H4 (cell line): ENCODE results near the gene C1GALT1. TPM values are rescaled to one million over a fixed set of nuclear protein-coding genes. Genes with fewer than 3 reads are reported as not detected.
"Not testable (repeated sequence)": the region's sequence is repeated elsewhere in the genome, so short reads cannot be mapped to it uniquely, and the experiment has no call there.

Experiments used
- DNase-seq: peaks from one replicate; pipeline ENCODE4 v3.0.0-alpha.2; 2015; ENCODE audit warnings: low spot score
- total RNA-seq: library from RNA; depleted of rRNA; stranded (reverse); fragments of >200 nt; shearing (Covaris generic); gene quantifications from 2 replicates; pipeline ENCODE4 v1.2.3, GENCODE V29; 2014; rRNA removed

The C1GALT1 gene
- total RNA-seq, result 35.0 and 77.0 TPM in 2 replicates

DNA sequence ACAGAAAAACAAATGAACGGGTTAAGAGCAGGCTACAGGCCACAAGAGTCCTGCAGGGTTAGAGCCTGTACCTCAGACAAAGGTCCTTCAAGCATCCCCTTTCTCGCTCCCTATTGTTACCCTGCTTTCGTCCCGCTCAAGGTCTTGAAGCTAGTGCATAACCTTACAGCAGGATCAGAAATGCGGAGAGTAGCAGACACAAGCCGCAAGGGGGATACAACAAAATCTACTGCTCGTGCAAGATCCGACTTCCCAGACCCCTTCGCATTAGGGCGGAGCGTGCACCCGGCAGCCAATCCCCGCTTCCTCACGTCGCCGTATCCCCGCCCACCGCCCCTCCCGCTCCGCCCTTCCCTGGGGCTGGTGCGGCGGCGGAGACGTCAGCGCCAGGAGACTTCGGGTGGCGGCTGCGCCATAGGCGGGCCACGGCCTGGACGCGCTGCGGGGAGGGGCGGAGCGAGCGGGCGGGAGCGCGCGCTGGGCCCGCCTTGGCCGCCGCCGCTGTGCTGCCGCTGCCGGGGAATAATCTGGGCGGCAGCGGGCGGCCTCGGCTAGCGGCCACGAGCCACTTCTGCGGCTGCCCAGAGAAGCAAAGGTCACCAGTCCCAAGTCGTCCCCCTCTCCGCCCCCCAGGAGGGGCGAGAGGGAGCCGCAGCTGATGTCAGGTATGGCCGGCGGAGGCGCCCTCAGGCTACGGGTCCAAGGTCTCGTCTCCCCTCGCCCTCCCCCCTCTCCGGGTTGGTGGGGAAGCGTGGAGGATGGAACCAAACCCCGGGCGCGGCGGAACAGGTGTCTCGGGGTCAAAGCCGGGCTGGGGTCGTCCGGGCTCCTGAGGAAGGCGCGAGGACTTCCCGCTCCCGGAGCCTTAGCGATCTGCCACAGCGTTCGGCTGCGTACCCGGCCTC is at the start of gene C1GALT1:
C1GALT1 (plus strand) TSS at position 389 of the 905 bp plus-strand sequence. CDS start 51,776 bp downstream, outside the sequence.
- DNase-seq, result peak; percentile 100

DNA sequence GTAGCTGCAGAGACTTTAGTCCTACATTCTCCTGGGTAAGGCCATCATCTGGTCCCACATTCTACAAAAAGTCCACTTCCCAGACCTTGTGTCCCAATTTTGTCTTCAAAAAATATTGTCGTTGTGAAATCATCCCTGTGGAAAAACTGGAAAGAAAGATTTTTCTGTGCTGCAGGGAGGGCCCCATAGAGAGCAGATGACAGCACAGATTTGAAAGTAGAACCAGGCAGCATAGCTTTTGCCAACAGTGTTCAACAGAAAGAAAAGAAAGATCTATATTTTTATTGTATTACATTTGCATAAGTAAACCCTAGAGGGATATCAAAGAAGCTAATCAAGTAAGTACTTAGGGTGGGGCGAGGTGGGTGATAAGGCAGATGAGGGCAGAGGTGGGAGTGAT is 48.3 kb upstream of the C1GALT1 start:
- no peak for DNase-seq

DNA sequence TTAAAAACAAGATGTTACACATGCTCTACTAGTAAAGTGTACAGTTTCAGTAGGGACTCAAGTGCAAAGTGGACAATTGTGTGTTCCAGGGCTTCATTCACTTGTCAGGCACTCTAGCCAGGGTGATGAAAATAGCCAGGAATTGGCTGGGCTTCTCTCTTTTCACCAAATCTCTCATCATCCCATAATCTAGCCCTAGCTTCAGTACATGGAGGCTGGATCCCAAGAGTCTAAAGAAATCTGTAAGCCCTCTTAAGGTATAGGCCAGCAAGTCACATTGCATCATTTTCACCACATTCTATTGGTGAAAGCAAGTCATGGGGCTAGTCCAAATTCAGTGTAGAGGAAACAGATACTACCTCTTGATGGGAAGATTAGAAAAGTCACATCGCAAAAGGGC is 47.3 kb upstream of the C1GALT1 start:
- DNase-seq, result no peak

DNA sequence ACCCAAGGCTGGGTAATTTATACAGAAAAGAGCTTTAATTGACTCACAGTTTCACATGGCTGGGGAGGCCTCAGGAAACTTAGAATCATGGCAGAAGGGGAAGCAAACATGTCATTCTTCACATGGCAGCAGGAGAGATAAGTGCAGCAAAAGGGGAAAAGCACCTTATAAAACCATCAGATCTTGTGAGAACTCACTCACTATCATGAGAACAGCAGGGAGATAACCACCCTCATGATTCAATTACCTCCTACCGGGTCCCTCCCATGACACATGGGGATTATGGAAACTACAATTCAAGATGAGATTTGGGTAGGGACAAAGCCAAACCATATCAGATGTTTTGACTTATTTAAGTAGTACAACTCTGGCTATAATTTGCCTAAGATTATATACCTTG is 46.4 kb upstream of the C1GALT1 start:
- not testable (repeated sequence) for DNase-seq

DNA sequence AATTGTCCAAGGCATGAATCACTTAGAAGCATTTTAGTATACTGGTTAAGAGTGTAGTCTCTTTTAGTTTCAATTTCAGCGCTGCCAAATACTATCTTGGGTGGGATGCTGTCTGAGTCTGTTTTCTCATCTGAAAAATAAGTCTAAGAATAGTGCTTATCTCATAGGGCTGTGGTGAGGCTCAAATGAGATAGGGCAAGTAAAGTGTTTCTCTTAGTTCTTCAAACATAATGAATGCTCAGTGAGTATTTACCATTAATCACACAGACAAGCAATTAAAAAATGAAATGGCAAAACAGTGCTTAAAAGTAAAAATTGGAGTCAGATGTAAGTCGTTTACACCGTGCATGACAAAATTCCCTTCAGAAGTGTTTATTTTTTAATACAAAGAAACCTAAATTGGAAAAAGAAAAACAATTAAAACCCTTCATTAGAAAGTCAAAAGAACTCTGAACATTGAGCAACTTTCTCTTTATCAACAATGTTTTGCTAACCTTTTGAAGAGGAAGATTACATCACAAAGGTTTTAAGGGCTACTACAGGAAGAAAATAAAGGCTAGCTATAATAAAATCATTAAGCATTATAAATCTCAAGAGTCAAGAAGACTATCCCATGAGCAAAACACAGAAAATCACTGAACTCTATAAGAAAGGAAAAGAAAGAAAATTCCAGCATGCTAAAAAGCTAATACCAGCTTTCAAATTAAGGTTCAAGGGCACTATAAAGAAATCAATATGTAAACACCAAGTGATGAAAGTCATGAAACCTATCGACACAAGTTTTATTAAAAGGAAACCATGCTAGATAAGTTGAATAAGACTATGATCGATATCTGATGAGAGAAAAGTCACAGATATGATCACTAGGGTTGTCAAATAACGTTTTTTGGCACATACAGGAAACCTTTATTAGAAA is 45.6 kb upstream of the C1GALT1 start:
- no peak for DNase-seq

DNA sequence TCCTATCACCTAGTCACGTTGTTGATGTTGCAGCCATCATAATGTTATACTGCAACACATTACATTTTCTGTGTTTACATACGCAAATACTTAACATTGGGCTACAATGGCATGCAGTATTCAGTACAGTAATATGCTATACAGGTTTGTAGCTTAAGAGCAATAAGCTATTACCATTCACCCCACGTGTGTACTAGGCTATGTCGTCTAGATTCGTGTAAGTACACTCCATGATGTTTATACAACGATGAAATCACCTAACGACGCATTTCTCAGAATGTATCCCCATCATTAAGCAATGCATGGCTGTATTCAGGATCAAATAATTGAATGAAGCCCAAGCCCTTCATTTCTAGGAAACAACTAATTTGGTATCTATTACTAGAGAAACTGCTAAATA is 43.4 kb upstream of the C1GALT1 start:
- no peak for DNase-seq

DNA sequence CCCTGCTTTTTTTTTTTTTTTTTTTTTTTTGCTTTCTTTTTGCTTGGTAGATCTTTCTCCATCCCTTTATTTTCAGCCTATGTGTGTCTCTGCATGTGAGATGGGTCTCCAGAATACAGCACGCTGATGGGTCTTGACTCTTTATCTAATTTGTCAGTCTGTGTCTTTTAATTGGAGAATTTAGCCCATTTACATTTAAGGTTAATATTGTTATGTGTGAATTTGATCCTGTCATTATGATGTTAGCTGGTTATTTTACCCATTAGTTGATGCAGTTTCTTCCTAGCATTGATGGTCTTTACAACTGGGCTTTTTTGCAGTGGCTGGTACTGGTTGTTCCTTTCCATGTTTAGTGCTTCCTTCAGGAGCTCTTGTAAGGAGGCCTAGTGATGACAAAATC is 38.9 kb upstream of the C1GALT1 start:
- not testable (repeated sequence) for DNase-seq

DNA sequence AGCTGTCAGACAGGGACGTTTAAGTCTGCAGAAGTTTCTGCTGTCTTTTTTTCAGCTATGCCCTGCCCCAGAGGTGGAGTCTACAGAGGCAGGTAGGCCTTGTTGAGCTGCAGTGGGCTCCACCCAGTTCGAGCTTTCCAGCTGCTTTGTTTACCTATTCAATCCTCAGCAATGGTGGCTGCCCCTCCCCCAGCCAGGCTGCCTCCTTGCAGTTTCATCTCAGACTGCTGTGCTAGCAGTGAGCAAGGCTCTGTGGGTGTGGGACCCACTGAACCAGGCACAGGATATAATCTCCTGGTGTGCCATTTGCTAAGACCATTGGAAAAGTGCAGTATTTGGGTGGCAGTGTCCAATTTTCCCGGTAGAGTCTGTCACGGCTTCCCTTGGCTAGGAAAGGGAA is 37.2 kb upstream of the C1GALT1 start:
- not testable (repeated sequence) for DNase-seq

DNA sequence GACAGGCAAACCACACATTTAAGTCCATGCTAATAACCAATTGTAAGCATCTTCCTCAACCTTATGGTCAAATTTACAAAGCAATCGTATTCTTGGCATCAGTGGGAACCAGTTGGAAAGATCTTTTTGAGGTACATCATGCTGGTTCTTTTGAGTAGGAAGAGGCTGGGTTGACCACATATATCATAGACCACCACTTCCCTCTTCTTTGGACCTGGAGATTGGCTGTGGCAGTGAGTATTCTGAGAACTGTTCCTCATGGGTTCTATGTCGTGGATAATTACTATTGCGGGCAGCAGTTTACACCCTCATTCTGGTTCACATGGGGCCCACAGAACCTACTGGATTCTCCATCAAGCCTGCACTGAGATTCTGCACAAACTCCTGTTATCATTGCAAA is 35.5 kb upstream of the C1GALT1 start:
- no peak for DNase-seq

DNA sequence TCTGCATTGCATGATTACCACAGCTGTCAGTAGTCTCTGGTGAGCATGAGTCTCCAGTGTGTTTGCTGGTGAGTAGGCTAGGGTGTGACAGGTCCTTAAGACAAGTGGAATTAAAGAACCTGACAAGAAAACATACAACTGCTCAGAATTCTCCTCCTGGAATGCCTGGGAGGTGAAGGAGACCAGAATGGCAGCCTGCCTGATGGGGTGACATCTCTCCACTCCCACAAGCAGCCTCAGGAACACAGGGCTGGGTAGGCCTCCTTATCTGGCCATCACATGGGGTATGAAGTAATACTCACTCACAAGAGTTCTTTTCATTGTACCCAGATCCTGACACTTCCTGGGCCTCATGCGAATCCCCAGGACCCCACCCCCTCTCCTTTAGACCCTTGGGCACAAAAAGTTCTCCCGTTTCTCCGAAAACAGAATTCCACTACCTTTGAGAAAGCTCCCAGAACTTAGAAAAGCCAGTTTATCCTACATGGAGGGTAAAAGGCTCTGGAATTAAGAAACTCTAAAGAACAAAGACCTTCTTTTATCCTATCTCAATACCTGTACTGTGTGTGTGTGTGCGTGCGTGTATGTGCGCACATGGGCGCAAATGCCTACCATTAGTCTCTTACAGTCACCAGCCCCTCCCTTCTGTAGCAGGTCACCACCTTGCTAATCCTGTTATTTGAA is 33.4 kb upstream of the C1GALT1 start:
- DNase-seq, result no peak

DNA sequence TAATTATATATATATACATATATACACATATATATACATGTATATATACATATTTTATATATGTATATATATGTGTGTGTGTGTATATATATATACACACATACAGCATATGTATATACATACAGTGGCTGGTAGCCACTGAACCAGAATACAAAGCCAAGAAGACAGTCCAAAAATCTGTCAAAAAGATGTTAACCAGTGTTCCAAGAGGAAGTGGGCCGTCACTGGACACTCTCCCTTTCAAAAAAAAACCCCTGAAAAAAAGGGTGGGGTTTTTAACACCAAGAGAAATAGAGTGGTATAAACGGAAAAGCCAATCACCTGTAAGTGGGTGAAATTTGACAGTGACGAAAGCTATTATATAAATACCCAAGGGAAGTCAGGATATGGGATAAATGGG is 31.1 kb upstream of the C1GALT1 start:
- no peak for DNase-seq

DNA sequence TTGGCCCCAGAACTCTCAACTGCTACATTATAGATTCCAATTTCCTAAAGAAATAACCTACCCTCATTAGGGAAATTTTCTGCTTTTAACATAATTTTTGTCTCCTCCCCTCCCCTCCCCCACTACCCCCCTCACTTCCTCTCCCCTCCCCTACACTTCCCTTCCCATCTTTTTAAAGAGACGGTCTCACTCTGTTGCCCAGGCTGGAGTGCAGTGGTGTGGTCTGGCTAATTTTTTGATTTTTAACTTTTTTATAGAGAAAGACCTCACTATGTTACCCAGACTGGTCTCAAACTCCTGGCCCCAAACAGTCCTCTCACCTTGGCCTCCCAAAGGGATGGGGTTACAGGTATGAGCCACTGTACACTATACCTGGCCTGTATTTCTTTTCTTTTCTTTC is 30.5 kb upstream of the C1GALT1 start:
- DNase-seq, result no peak

DNA sequence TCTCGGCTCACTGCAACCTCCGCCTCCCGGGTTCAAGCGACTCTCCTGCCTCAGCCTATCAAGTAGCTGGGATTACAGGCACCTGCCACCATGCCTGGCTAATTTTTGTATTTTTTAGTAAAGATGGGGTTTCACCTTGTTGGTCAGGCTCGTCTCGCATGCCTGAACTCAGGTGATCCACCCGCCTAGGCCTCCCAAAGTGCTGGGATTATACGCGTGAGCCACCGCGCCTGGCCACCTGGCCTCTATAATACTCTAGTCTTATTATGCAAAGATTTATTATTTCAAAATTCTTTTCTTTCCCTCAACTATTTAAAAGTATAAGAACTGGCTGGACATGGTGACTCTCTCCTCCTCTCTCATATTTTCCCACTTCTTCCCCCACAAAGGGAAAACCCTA is 30.0 kb upstream of the C1GALT1 start:
- DNase-seq, result no peak

DNA sequence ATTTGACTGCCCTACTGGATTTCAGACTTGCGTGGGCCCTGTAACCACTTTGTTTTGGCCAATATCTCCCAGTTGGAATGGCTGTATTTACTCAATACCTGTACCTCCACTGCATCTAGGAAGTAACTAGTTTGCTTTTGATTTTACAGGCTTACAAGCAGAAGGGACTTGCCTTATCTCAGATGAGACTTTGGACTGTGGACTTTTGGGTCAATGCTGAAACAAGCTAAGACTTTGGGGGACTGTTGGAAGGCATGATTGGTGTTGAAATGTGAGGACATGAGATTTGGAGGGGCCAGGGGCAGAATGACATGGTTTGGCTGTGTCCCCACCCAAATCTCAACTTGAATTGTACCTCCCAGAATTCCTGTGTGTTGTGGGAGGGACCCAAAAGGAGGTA is 28.0 kb upstream of the C1GALT1 start:
- not testable (repeated sequence) for DNase-seq

DNA sequence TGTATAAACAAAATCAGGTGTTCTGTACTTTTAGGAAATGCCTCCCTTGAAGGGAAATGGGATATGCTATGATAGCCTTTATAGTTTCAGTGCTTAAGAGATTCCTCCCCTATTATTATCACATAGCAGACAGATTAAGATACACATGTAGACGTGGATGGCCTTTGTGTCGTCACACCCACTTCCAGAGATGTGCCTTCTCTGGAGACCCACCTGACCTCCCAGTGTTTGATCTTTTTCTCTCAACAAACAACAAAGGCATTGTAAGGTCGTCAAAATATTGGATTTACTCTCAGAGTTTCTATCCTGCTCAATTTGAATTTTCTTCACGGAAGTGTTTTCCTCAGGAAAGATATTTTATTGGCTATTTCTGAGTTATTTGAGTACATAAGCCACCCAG is 25.7 kb upstream of the C1GALT1 start:
- DNase-seq, result no peak

DNA sequence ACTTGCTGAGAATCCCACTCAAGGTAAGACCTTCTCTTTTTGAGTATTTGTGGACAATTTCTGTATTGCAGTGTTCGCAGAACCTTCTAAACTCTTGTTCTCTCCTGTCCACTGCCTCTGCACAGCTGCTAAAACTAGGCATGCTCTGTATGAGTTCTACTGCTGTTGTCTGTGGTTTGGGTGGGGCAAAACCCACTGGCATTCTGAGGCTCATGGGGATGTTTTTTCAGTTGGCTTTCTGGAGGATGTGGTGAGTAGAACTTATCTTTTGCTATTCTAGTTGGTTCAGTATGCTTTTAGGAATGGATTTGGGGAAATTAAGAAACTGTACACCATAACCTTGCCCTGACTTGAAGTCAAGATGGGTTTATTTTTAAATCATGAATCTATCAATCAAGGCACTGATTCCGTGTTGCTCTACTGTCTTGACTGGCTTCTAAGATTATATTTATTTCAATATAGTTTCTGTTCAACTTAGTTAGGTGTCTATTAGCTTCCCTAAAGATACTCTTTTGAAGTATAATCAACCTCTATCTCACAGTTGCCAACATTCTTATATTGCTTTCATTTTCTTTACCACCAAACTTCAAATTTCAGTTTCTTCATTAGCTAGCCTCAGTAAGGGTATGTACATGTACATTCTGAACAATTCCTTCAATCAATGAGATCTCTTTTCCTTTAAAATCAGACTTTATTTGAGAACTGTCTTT is 25.0 kb upstream of the C1GALT1 start:
- peak; percentile 85 for DNase-seq

DNA sequence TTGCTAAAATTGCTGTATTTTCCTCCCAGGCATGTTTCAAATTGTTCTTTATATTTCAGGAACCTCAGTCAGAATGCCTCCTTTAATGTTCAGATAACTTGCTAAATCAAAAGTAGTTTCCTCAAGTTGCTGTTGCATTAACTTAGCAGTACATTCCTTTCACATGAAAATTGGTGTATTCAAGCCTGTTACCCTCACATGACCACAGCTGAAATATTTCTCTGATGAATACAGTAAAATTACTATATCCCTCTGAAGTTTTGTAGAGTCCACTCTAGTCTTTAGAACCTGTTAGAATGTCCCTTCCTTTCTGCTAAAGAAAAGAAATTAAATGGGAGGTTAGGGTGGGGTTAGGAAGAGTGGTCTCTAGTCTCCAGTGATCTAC is 24.5 kb upstream of the C1GALT1 start:
- DNase-seq, result no peak

DNA sequence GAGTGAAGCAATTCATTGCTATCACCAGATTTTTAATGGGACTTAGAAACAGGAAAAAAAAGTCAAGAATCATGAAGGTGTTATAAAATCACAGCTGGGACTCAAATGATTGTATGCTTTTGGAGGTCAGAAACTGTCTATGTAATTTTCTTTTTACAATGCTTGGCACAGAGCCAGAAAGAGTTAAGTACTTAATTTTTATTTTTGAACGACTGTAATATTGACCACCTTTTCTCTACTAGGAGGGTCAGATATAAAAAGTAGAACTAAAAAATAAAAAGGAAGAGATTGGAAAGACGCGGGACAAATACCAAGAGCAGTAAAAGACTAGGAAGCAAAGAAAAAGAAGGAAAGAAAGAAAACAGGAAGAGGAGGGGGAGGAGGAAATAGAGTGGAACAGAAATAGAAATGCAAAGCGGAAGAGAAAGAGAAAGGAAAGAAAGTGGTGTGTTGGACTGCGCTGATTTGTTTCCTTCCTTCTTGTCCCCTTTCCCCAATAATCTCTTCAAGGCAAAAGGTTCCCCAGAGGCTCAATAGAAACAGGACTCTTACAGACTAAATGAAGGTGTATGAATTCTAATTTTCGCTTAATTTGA is 23.2 kb upstream of the C1GALT1 start:
- no peak for DNase-seq

DNA sequence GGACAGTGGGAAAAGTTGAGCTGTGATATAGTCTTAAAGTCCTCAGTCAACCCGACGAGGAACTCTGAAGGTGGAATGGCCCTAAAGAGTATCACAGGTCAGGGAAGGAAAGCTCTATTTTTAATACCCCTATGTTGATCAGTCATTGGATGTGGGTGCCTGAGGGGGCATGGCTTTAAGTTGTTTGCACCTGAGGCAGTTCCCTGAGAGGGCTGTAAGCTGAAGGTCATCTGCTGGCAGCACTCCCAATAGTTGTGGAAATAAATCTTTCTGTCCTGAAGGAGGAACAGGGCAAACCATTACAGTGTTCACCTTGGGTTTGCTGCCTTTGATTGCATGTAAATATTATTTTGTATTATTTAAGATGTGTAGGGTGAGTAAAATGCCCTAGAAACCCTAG is 17.8 kb upstream of the C1GALT1 start:
- DNase-seq, result no peak

DNA sequence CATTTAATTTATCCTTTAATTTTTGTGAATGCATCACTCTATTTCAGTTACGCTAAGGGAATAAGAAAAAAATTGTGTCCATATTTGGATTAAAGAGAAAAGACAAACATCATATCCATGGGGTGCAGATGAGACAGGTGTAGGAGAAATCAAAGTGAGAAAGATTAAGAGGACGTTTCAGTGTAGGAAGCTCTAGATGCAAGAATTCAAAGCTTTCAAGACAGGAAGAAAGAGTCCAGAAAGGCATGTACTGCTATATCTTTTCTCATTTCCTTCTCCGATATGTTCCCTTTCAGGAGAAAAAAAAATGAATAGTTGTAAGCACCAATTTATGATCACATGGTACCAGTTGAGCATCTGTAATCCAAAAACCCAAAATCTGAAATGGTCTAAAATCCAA is 17.0 kb upstream of the C1GALT1 start:
- no peak for DNase-seq

DNA sequence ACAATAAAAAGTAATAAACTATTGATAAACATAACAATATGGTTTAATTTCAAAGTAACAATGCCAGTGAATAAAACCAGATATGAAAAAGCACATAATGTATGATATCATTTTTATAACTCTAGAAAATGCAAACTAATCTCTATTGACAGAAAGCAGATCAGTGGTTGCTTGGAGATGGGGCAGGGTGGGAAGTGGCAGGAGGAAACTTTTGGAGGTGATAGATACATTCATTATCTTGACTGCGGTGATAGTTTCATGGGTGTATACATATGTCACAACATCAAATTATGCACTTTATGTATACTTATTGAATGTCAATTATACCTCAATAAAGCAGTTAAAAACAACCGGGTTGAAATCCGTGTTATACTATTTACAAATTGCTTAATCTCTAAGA is 16.0 kb upstream of the C1GALT1 start:
- no peak for DNase-seq
